ENCODE measurements around the gene MAP7D1.

MAP7D1 gene

DNA sequence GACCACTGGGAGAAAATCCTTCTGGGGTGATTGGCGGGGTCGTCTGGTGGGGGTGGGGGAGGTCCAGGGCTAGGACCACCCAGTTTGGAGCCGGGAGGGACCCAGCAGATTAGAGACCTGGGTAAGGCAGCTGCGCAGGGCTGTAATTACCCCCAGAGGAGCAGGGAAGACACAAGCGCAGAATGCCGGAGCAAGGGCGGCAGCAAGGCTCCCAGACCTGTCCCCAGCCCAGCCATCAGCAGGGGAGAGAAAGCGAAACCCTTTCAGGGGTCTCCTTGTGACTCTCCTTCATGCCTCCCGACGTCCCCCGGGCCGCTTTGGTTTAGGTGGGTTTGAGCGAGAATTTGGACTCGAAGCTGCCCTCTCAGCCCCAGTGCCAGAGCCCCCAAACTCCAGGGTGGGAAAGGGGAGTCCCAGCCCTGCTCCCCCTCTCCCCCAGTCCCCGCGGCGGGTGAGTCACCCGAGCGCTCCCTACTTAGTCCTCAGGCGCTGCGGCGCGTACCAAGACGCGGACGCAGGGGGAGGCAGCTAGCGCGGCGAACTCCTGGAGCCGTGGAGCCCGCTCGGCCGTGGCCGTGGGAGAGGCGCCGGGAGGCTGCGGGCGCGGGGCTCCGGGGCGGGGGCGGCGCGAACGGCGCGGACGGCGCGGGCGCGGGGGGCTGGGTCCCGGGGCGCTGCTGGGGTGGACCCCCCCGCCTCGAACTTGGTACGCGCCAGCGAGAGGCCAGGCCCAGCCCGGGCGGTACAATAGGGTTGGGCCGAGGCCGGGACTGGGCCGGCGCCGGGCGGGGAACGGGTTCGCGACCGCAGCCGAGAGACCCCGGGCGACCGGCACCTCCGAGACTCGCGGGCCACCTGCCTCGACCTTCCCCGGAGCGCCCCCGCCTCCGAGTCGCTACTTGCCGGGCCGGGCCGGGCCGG is at the start of gene MAP7D1:
MAP7D1 (plus strand) TSS at position 753 of the 921 bp plus-strand sequence. CDS start 258 bp downstream, outside the sequence.
- peak; percentile 85 for DNase-seq (ENCODE audit: low read depth)

DNA sequence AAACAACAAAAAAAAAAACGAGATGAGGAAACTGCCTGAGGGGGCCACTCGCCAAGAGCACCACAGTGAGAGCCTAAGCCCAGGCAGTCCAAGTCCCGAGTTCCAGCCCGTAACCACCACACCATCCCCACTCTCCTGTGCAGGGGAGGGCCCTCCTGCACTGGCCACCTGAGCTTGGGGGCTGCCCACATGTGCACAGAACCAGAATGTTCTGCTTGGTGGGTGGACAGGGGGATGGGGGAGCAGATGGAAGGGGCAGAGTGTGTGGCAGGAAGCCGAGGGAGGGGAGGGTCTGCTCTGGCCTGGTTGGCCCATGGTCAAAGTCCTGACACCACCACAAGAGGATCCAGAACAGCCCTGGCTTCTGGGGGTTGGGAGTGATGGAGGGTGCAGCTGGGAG is 49.7 kb upstream of the MAP7D1 start:
- no peak for DNase-seq (ENCODE audit: low read depth)

DNA sequence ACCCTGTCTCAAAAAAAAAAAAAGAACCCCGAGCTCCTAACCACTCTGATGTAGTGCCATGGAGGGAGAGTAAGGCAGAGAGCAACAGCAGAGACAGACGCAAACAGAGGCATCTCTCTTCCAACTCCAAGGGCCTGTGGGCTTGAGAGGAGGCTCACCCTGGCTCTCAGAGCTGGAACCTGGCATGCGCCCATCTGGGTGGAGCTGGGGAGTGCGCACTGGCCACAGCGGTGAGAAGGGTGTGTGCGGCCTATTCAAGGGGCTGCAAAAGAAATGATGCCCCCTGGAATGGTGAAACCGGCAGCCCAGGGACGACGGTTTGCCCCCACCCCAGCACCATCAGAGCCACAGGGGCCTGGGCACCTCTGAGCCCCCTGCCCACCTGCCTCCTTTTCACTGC is 48.6 kb upstream of the MAP7D1 start:
- DNase-seq (ENCODE audit: low read depth), result no peak

DNA sequence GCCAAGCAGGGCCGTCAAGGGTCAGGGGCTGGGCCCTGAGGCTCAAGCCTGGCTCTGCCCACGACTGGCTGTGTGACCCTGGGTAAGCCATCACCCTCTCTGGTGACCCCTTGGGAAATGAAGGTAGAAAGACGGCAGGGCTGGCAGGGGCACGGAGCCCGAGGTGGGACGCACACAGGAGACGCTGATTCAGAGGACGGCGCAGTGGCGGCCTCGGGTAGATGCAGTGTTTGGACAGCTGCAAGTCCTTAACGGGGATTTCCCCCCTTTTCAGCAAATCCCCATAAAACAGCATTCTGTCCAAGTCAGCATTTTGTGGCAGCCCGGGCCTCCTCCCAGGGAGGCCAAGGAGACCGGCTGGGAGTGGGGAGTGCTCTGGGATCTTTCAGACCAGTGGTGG is 47.6 kb upstream of the MAP7D1 start:
- peak; percentile 93 for DNase-seq (ENCODE audit: low read depth)

DNA sequence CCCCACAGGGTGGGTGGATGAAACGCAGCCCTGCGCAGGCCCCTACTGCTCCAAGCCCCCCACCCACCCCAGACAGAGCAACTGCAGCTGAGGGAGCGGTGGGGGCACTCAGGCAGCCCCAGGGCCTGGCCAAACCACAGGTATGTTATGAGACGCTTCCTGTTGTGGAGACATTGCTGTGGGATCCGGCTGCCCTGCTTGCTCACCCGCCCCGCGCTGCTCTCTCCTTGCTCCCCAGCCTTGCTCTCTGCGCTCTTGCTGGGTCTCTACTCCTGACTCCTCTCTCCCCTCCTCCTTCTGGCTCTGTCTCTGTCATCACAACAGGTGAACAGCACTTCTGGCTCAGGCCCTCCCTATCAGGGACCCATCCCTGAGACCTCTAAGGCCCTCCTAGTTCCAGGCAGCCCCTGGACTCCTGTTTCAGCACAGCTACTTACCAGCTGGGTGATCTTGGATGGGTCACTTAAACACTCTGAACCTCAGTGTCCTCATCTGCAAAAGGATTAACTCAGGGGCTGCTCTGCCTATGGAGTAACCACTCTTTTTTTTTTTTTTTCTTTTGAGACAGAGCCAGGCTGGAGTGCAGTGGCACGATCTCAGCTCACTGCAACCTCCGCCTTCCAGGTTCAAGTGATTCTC is 46.8 kb upstream of the MAP7D1 start:
- peak; percentile 92 for DNase-seq (ENCODE audit: low read depth)

DNA sequence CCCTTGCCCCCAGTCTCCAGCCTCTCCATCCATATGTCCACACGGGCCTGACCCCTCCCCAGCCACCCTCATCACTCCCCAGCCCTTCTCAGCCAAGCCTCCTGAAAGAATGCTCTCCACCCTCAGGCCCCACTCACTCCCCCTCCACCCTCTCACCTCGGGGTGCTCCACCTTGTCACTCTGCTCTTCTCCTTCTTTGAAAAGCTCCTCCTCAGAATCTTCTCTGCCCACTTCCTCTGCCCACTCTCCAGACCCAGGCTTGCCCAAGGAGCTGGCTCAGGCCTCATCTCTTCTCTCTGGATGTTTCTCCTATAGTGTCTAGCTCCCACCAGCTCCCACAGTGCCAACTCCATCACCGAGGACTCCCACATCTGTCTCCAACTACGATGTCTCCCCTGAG is 44.8 kb upstream of the MAP7D1 start:
- no peak for DNase-seq (ENCODE audit: low read depth)

DNA sequence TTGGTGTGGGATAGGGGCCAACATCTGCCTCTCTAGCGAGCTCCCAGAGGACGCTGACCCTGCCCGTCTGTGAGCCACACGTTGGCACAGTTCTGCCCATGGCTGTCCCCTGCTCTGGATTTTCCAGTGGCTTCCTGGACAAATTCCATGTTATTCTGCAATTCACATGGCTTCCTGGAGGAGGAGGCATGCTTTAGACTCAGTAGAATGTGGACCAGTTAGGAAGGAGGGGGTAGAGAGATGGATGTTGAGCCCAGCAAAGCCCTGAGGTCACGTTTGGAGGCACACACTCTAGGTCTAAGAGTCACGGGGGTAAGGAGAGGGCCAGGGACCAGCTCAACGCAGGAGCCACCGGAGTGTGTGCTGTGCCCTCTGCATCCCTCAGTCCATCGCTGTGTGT is 43.1 kb upstream of the MAP7D1 start:
- DNase-seq (ENCODE audit: low read depth), result no peak

DNA sequence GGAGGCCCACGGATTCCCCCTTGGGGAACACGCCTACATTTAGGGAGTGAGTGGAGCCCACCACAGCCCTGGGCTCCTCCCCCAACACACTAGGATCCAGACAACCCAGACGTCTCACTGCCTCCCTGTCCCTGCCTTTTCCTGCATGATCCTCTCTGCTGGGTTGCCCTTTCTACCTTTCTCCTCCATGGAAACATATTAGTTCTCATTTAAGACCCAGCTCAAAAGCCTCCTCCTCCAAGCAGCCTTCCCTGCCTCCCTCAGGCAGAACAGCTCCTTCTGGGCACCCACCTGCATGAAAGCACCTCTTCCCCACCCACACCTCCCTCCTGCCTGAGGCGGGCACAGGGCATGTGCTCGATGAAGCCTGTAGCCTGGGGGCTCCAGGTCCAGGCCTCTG is 41.6 kb upstream of the MAP7D1 start:
- DNase-seq (ENCODE audit: low read depth), result no peak

DNA sequence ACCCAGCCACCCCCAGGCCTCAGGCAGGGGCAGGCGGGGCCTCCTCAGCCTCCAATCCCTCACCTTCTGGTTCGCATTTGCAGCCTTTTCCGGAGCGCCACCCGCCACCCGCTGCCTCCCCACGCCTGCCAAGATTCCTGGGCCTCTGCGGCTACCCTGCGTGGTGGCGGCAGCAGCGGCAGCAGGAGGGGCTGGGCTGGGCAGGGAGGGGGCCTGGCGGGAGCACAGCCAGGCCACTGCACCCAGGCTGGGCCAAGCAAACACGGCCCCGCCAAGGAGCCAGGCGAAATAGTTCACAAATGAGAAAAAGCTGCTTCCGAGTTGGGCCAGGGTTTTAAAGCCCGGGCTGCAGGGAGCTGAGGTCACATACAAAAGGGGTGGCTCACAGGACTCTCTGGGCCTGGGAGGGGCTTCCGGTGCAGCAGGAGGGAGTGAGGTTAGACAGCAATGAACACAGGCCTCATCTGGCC is 40.7 kb upstream of the MAP7D1 start:
- DNase-seq (ENCODE audit: low read depth), result peak; percentile 94

DNA sequence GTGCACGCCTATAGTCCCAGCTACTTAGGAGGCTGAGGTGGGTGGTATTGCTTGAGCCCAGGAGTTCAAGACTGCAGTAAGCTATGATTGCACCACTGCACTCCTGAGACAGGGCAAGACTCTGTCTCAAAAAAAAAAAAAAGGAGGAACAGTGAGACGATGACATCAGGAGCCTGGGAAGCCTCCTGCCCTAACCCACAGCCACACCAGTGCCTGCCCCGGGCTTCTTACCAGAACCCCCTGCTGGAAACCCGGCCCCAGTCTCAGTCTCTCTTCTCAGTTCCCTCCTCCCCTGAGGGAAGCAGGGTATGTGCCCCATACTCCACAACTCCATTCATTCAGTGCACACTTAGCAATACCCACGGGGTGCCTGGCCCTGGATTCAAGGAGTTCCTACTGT is 40.0 kb upstream of the MAP7D1 start:
- peak; percentile 76 for DNase-seq (ENCODE audit: low read depth)

DNA sequence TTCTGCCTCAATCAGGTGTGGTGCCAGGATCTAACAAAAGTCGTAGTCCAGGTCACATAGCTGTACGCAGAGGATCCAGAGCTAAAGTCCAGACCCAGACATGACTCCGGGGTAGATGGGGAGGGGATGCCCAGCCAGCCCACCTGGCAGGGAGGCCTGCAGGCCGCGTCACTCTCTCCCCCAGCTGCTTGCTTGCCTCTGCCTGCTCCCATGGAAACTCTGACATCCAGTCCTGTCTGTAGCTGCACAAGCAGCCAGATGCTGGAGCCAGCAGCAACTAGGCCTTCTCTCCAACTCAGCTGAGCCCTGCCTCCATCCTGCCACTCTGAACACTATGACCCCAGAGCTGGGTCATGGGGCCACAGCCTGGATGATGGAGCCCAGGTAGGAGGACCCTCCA is 39.1 kb upstream of the MAP7D1 start:
- DNase-seq (ENCODE audit: low read depth), result no peak

DNA sequence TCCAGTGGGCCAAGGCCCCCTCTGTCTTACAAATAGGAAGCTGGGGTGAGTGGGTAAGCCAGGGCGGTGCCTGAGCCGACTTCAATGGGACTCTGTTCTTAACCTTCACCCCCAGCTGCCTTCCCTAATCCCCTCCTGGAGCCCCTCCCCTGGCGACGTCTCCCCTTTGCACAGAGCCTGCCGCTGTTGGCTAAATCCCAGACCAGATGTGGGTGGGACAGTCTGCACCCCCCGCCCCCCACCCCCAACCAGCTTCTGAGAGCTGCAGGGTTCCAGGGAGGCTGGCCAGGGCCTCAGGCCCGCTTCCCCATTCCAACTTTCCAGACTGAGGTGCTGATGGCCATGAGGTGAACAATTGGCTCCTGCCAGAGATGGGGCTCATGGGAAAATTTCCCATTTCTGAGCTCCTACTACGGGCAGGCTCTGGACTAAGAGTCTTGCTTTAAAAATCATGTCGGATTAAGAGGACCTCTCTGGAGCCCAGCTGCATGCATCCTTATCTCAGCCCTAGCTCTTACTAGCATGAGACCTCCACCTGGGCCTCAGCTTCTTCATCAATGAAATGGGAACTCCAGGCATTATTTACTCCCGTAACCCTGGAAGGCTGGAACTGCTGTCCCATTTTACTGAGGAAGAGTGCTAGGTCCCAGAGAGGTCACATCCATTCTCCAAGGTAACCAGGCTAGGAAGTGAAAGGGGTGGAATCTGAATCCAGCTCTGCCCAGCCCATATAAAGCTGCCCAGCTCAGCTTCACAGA is 37.3 kb upstream of the MAP7D1 start:
- no peak for DNase-seq (ENCODE audit: low read depth)

DNA sequence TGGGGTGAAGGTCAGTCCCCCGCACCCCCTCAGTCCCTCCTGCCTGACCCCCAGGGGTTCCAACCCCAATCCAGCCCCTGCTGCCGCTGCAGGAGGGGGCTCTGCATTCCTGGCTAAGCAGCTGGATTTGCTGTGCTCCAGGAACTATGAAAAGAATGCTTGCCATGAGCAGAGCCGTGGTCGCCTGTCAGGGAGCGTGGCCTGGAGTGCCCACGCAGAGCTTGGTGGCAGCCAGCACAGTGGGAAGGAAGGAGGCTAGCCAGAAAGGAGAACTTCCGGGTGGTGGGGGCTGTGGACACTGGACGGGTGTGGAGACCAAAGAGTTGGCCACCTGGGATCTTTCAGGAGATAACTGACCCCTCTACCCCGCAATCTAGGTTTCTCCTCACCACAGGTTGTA is 36.5 kb upstream of the MAP7D1 start:
- DNase-seq (ENCODE audit: low read depth), result peak; percentile 58

DNA sequence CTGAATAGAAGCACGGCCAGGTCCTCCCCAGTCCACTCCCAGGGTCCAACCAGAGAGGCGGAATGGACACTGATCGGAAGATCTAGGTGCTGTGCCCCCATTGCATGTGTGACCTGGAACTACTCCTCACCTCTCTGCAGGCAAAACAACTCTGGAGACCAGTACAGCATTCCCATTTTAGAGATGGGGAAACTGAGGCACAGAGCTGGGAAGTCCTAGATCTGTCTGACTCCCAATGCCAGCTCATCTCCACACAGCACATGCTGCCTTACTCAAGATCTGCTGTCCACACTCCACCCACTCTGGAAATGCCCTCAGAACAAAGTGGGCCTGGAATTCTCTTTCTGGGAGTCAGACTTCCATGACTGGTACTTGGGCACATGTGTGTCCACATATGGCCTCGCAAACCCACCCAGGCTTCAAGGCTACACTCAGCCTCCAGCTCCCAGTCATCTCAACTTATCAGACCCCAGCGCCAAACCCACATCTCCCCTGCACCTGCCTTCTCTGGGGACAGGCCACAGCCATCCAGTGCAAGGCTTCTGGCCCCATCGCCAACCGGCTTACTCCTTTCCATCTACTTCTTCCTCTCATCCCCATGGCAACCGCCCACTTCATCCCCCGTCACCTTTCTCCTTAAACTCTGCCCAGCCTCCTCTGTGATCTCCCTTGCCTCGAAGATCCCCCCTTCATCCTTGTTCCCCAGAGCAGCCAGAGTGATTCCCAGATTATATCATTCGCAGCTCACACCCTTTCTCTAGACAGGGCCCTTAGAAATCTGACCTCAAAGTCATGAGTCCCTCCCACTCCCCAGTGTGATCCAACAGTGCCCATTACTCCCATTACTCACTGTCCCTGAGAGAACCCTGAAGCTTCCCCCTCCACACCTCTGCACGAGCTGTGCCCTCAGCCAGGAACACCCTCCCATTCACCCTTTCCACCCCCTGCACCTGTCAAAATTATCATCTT is 33.6 kb upstream of the MAP7D1 start:
- no peak for DNase-seq (ENCODE audit: low read depth)

DNA sequence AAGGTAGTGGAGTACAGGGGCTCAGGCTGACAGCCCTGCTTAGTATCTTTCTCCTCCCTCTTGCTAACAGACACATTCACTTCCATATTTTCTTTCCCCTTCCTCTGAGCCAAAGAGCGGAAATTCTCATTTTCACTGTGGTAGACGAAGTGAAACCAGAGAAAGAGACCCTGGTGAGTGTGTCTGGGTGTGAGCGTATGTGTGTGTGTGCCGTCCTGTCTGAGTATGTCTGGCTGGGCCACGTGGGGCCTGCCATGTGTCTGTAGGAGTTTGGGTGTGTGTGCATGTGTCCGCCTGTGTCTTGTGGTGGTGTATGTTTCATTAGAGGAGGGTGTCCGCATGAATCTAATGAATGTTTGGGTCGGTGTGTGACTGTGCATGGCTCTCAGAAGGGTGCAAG is 32.6 kb upstream of the MAP7D1 start:
- DNase-seq (ENCODE audit: low read depth), result no peak

DNA sequence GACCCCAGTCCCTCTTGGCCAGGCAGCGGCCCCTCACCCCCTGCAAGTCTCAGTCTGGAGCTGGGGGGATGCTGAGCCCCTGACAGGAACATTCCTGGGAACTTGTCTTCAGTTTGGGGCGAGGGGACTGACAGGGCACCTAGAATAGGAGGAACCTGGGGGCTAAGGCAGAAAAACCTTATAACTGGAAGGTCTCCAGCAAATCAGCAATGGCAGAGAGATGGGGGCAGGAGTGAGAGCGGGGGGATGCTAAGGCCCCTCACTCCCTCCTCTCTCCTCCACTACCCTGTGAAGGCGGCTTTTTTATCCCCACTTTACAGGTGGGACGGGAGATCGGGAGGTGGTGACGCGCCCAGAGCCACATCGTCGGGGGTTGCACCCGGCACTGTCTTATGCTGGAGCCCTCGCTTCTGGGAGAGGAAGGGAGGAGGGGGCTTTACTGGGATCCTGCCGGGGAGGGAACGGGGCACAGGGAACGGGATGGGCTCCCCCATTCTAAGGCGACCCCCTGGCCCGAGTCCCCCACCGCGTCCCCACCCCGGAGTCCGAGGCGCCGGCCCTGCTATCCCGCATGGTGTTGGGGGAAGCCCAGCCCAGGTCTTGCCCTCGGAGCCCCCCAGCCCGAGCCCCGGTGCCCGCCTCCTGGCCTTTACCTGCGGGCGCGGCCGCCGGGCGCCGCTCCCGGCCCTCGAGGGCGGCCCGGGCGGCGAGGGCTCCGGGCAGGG is 31.4 kb upstream of the MAP7D1 start:
- no peak for DNase-seq (ENCODE audit: low read depth)

DNA sequence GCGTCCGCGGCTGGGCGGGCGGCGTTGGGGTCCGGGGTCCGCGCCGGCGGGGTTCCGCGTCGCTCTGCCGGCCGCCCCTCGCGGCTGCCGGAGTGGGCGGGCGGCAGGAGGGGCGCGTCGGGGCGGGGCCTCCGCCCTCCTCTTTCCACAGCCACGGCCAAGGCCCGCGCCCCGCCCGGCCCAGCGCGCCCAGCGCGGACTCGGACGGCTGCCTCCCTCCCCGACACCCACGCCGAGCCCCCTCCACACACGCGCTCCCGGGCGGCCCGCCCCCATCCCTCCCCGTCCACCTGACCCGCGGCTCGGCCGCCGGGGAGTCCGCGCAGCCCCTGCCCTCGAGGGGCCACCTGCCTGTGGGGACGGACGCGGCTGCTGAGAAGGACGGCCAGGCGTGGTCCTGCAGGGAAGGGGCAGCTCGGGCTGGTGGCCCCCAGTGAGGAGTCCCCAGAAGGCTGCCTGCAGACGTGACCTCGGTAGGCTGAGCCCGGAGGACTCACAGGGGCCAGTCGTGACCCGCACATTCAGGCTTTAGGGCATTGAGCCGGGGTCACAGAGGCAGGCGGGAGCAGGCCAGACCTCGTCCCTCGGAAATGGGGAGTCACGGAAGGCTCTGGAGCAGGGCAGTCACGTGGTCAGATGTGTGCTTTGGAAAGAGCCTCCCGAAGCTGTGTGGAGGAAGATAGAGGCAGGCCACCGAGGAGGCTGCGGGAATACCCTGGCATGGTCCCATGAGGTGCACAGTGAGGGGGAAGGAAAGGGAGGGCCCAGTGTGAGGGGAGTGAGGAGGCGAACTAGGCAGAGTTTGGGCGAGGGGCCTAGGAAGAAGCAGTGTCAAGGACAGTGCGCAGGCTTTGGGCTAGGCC is 30.6 kb upstream of the MAP7D1 start, which contains the start of gene COL8A2:
COL8A2 (minus strand) TSS at position 94 of the 863 bp plus-strand sequence. CDS start 24,980 bp downstream, outside the sequence.
- peak; percentile 14 for DNase-seq (ENCODE audit: low read depth)

DNA sequence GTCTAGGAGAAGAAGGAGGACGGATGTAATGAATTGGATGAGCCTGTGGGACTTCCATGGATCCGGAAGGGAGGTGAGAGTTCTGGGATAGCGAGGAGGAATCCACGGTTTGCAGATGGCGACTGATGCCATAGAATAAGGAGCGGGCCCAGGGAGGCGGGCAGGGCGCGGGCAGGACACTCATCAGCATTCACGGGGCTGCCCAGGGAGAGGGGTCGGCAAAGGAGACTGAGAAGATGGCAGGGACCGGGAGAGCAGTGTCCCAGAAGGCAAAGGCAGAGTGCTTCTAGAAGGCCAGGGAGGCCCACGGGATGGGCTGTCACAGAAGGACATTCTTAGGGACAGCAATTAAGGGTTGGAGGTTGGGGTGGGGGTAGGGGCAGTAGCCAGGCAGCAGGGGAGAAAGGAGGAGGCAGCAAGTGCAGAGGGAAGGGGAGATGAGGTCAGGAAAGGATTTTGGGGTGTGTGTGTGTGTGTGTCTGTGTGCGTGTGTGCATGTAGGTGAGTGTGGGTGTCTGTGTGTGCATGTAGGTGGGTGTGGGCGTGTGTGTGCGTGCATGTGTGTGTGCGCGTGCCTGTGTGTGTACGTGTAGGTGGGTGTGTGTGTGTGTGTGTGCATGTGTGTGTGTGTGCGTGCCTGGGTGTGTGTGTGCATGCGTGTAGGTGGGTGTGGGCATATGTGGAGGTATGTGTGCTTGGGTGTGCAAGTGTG is 29.8 kb upstream of the MAP7D1 start:
- no peak for DNase-seq (ENCODE audit: low read depth)
